ENCODE measurements around the gene PCBP4.

Gene PCBP4

GRCh38 chr3:51967384-51968169 lies at the start of gene PCBP4:
Gene PCBP4 (minus strand): TSS chr3:51967454. CDS start chr3:51961240, 6,214 bp downstream.
- no peak for DNase-seq (ENCODE audit: low spot score)

GRCh38 chr3:52015438-52016228 lies 48.4 kb upstream of the PCBP4 start:
- no peak for DNase-seq (ENCODE audit: low spot score)

- DNase-seq (ENCODE audit: low spot score) = no peak
Measured at GRCh38 chr3:52014613-52015012, 47.4 kb upstream of the PCBP4 start.

- DNase-seq (ENCODE audit: low spot score) = no peak
Measured at GRCh38 chr3:52013802-52014598, 46.7 kb upstream of the PCBP4 start.

GRCh38 chr3:52012699-52013098 lies 45.4 kb upstream of the PCBP4 start:
- no peak for DNase-seq (ENCODE audit: low spot score)

GRCh38 chr3:52010431-52010830 lies 43.2 kb upstream of the PCBP4 start:
- DNase-seq (ENCODE audit: low spot score) = no peak

GRCh38 chr3:52007291-52007690 lies 40.0 kb upstream of the PCBP4 start:
- no peak for DNase-seq (ENCODE audit: low spot score)

GRCh38 chr3:52006820-52007133 lies 39.5 kb upstream of the PCBP4 start:
- no peak for DNase-seq (ENCODE audit: low spot score)

- no peak for DNase-seq (ENCODE audit: low spot score)
Measured at GRCh38 chr3:52006017-52006819, 39.0 kb upstream of the PCBP4 start.

GRCh38 chr3:52005571-52005986 lies 38.3 kb upstream of the PCBP4 start:
- DNase-seq (ENCODE audit: low spot score) = no peak

GRCh38 chr3:52004906-52005395 lies 37.7 kb upstream of the PCBP4 start:
- no peak for DNase-seq (ENCODE audit: low spot score)

- DNase-seq (ENCODE audit: low spot score) = no peak
Measured at GRCh38 chr3:52004163-52004787, 37.0 kb upstream of the PCBP4 start.

GRCh38 chr3:52002748-52003147 lies 35.5 kb upstream of the PCBP4 start:
- no peak for DNase-seq (ENCODE audit: low spot score)

- peak; percentile 95 for DNase-seq (ENCODE audit: low spot score)
Measured at GRCh38 chr3:52001443-52001974, 34.3 kb upstream of the PCBP4 start.

GRCh38 chr3:51999846-52000245 lies 32.6 kb upstream of the PCBP4 start:
- DNase-seq (ENCODE audit: low spot score) = no peak

- DNase-seq (ENCODE audit: low spot score) = no peak
Measured at GRCh38 chr3:51998774-51999173, 31.5 kb upstream of the PCBP4 start.

GRCh38 chr3:51997935-51998596 lies 30.8 kb upstream of the PCBP4 start:
- no peak for DNase-seq (ENCODE audit: low spot score)

GRCh38 chr3:51997172-51997571 lies 29.9 kb upstream of the PCBP4 start:
- DNase-seq (ENCODE audit: low spot score) = no peak

GRCh38 chr3:51995346-51996163 lies 28.3 kb upstream of the PCBP4 start, which contains the start of gene RPL29:
Gene RPL29 (minus strand): TSS chr3:51995895. CDS start chr3:51995461, 434 bp downstream.
- peak; percentile 92 for DNase-seq (ENCODE audit: low spot score)
